GM18511 (cell line): ENCODE measurements around the gene CHST2.

Experiments
- ATAC-seq: cut with Tn5 transposase; IDR thresholded peaks from one replicate; pipeline ENCODE4 v1.9.1; 2021; ENCODE audit warnings: mild to moderate bottlenecking, moderate library complexity; ENCODE audit not compliant: unreplicated experiment

Gene CHST2

DNA sequence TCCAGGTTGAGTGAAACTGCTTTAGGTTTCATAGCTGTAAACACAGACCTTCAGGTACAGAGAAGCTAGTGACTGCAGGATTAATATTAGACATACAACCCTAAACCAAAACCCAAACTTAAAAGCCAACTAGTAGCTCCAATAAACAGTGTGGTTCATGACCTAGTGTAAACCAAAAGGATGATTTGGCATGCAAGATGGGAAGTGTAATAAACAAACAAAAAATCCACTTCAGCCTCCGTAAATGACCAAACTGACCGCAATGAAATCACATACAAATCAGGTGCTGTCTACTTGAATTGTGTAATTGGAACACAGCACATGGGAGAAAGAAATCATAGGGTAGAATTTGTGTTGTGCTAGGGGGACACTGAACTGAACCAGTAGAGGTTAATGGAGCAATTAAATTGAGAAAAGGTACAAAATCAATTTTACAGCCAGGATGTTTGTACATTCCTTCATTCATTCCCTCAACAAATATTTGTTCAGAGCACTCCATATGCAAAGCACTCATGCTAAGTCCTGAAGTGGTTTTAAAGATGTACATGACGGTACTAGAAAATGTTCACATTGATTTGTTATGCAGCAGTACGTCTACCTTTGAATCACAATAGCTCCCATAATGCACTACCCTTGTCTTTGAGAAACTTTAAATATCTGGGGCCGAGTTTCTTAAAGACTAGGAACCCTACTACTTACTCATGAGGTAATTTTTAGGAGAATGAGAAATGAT, 21.4 kb upstream of the CHST2 start:
- ATAC-seq: no peak

DNA sequence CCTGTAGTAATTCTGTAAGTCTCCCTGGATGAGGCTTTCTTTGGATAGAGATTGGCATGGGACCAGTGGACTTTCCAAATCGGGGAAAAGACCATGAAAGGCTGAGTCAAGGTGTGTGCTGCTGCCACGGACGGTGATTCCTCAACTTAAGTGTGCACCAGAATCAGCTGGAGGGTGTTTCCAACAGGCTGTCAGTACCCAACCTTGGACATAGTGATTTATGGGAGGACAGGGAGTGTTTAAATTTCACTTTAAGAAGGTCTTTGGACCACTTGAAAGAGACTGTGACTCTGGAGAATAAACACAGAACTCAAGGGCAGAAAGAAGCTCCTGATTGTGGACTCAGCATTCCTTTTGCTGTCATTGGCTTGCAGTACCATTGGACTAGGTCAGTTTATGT, 20.4 kb upstream of the CHST2 start:
- ATAC-seq: no peak

- ATAC-seq: no peak
These were observed 19.9 kb upstream of the CHST2 start for GRCh38 chr3:143099690-143100089.

DNA sequence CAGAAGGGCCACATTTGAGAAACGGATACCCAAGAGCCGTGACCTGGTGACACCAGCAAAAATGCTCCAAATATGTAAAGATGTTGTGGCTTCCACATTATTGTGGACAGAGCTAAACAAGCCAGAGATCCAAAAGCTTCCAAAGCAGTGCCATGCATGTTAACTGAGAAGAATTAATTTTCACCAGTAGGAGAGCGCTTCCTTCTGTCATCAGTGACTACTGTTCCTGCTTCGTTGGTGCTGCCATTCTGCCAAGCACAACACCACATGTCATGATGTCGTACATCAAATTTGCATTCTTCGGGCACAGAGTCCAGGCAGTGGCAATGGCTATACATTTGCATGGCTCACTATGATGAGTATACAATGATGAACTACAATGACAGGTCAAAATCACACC, 19.1 kb upstream of the CHST2 start:
- ATAC-seq: no peak

DNA sequence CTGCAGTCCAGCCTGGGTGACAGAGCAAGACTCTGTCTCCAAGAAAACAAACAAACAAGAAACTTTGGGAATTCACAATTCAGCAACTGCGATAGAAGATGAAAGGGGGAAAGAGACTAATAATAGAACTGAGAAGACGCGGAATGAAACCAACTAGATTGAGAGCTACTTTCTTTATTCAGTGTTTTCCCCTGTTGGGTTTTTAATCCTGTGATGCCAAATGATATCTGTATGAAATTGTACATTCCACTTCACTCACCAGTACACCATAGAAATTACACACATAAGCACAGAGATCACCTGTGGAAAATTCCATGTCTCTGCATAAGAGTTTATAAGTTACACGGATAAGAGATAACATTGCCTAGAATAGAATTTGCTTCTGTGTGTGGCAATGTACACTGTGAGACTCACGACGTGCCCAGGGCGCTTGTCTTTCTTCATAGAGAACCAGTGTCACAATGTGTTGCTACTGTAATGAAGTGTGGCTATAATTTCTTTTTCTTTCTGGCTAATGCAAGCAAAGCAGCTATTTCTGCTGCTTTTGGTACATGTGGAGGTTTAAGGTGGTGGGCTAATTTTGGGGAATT, 17.7 kb upstream of the CHST2 start:
- ATAC-seq: no peak

DNA sequence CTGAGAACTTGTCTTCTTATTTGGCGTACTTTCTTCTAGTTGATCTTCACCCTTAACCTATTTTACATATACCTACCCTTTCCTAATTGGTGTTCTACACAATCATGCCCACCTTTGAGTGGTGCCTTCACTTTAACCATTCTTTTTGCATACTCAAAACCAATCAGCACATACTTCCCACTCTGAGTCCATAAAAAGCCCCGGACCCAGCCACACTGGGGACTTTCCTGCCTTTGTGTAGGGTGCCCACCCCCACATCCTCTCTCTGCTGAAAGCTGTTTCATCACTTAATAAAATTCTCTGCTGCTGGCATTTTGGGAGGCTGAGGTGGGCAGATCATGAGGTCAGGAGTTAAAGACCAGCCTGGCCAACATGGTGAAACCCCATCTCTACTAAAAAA, 15.9 kb upstream of the CHST2 start:
- peak; percentile 67 for ATAC-seq

DNA sequence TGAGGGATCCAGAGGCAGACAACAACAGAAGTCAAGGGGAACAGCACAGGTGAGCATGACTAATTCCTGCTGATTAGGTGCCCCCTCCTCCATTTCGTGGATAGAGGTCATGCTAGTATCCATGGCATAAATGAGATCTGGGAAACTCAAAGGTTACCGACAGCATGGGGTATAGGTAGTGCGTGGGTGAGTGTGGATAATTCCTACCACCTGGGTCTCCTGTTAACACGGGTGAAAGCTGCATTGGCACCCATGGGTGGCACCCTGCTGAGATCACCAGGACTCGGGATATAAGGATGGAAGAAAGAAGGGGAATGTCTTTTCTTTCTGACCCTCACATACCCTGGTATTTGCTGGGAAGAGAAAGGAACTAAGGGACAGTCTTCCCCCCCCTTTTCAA, 14.4 kb upstream of the CHST2 start:
- ATAC-seq: no peak

DNA sequence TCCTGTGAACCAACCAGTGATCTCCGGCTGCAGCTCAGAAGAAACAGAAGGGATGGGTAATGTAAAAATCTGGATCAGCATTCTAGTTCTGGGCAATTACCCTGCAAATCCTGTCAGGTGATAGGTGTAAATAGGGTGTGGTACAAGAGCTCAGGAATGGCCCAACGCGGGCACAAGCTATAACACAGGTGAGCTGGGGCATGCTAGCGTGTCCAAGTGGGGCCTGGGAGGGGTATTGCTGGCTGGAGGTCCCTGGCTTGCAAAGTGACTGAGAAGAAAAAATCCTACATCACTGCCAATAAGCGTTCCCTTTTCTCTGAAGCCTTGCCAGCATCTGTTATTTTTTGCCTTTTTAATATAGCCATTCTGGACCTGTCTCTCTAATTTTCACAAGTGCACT, 9.7 kb upstream of the CHST2 start:
- no peak for ATAC-seq

- ATAC-seq: no peak
These were observed 9.2 kb upstream of the CHST2 start for GRCh38 chr3:143110371-143110770.

GRCh38 chr3:143118630-143119008, 952 bp upstream of the CHST2 start:
- no peak for ATAC-seq

DNA sequence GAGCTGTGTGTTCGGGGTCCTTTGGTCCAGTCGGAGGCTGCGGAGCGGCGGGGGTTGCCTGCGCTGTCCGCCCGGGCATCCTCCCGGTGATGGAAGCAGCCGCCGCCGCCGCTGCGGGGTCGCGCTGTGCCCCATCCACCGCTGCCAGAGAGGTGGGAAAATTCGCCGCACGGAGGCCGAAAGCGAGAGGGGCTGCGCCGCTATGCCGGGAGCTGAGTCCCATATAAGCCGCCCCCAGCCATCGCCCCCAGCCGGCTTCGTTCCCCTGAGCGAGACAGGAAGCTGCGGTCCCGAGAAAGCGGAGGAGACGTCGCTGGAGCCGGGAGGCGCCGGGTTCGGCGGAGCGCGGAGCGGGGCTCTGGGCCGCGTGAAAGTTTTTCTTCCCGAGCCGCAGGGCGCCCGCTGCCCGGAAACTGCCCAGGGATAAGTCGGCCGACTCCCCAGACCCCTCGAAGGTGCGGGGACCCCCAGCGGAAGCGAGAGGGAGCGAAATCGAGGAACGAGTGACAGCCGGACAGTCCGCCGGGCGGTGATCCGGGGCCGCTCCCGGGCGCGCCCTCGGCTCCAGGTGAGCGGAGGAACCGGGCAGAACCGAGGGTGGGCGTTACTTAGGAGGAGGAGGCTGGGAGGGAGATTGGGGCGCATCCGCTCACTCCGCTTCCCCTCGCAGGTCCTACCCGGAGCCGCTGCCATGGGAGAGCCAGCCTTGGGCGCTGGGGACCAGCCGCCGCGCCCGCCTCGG, 574 bp downstream of the CHST2 start:
- peak; percentile 9 for ATAC-seq

DNA sequence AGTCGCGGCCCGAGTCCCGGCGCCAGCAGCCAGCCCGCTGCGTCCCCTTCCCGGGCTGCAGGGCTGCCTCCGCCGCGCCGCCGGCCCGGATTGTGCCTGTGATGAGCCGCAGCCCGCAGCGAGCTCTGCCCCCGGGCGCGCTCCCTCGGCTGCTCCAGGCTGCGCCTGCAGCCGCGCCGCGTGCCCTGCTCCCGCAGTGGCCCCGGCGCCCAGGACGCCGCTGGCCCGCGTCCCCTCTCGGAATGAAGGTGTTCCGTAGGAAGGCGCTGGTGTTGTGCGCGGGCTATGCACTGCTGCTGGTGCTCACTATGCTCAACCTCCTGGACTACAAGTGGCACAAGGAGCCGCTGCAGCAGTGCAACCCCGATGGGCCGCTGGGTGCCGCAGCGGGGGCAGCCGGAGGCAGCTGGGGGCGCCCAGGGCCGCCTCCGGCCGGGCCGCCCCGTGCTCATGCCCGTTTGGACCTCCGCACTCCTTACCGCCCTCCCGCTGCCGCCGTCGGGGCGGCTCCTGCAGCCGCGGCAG, 1.2 kb downstream of the CHST2 start:
- peak; percentile 41 for ATAC-seq

GRCh38 chr3:143121241-143122088, 1.9 kb downstream of the CHST2 start:
- ATAC-seq: peak; percentile 27

DNA sequence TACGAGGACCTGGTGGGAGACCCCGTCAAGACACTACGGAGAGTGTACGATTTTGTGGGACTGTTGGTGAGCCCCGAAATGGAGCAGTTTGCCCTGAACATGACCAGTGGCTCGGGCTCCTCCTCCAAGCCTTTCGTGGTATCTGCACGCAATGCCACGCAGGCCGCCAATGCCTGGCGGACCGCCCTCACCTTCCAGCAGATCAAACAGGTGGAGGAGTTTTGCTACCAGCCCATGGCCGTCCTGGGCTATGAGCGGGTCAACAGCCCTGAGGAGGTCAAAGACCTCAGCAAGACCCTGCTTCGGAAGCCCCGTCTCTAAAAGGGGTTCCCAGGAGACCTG, 2.5 kb downstream of the CHST2 start:
- ATAC-seq: no peak

GRCh38 chr3:143122608-143123352, 3.2 kb downstream of the CHST2 start:
- no peak for ATAC-seq

- no peak for ATAC-seq
These were observed 3.9 kb downstream of the CHST2 start for GRCh38 chr3:143123353-143123984.

DNA sequence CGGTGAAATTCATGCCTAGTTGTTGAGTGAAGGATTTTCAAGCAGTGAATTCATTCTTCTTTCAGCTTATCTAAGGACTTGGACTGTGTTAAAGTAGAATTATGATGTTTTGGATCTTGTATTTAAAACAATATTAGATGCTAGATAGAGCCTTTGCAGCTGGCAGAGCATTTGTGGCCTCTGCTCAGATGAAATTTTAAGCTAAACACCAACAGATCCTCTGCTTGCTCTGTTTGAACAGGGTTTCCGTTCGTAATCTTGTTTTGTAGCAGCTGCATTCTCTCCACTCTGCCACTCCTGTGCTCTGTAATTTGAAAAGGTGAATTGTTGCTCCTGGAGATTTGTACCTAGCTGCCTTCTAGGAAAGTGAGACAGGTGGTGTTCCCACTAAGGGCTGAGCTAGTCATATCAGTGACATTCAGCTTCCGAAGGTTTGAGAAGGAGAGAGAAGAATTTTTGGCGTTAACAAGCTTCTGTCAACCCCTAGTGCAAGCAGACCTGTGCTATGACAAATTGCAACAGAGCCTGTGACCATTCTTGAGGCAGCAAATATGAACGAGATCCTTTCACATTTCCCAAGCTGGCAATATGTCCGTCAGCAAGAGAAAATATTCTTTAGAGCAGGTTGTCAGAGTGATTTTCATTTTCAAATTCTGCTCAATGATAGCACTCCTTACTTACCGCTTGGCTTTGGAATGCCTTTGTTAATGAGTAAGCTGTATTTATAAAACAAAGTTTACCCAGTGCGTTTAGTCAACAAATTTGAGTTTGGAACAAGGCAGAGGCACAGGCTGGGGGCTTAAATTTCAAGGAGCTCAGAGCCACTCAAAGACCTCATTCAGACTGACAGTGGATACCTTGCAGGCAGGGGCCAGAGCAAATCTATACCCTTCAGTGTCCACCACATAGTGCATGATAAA, 5.3 kb downstream of the CHST2 start:
- ATAC-seq: no peak

GRCh38 chr3:143127801-143128200, 8.2 kb downstream of the CHST2 start:
- ATAC-seq: no peak
